ENCODE results near the gene MYH14.

DNA sequence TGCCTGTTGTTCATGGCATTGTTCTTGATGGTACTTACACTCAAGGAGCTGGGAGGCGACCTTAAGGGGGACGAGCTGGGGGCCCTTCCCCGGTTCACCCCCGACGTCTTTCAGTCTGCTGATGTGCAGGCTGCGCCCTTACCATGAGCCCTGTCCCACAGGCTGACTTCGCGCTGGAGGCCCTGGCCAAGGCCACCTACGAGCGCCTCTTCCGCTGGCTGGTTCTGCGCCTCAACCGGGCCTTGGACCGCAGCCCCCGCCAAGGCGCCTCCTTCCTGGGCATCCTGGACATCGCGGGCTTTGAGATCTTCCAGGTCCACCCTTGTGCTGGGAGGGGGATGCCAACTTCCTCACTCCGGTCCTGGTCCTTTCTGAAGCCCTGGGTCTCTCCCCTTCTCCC lies 45.4 kb downstream of the MYH14 start:
- TF ChIP-seq ZNF274 (IDR thresholded peaks at IDR 0.05; ENCODE audit: low read depth, low read length) (no peak), SUZ12 (IDR thresholded peaks at IDR 0.05; ENCODE audit: extremely low read depth, insufficient read depth, insufficient read length) (no peak)

Data from NT2/D1 (cell line).